ENCODE measurements around the gene DISC1.

The DISC1 gene

GRCh38 chr1:231750296-231750695 is 123.7 kb downstream of the DISC1 start:
- DNase-seq (ENCODE audit: low read depth) = no peak
- no peak overlapping the region for H3K4me3 ChIP-seq (ENCODE audit: low read depth, low read length)
- no peak for TF ChIP-seq CTCF (IDR thresholded peaks at IDR 0.05; ENCODE audit: insufficient read depth, low read depth, low read length, missing control alignments)

DNA sequence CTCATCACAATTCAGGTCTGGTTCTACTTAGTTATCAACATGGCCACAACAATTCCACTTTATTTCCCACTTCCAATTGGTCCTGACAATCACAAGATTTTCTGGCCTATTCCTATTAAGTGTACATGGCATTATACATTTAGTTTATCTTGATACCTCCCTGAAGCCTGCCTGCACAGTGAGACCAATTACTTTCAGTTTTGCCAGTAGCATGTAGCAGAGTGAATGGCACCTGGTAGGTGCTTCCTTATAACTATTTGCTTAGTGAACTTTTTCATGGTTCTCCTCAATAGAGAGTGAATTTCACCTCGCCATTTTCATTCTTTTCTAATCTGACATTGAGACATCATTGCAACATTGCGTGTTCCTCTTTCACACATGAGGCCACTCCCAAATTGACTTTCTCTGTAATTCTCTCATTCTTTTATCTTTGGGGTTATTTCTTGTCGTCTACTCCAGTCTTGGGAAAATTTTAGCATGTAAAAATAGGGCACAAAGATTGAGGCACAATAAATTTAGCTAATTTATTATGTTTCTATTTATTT is 124.3 kb downstream of the DISC1 start:
- TF ChIP-seq CTCF (IDR thresholded peaks at IDR 0.05; ENCODE audit: insufficient read depth, low read depth, low read length, missing control alignments) = no peak
- DNase-seq (ENCODE audit: low read depth) = no peak
- H3K4me3 ChIP-seq (ENCODE audit: low read depth, low read length) = no peak overlapping the region

GRCh38 chr1:231751415-231751814 is 124.8 kb downstream of the DISC1 start:
- TF ChIP-seq CTCF (IDR thresholded peaks at IDR 0.05; ENCODE audit: insufficient read depth, low read depth, low read length, missing control alignments) = no peak
- no peak overlapping the region for H3K4me3 ChIP-seq (ENCODE audit: low read depth, low read length)
- DNase-seq (ENCODE audit: low read depth) = no peak

DNA sequence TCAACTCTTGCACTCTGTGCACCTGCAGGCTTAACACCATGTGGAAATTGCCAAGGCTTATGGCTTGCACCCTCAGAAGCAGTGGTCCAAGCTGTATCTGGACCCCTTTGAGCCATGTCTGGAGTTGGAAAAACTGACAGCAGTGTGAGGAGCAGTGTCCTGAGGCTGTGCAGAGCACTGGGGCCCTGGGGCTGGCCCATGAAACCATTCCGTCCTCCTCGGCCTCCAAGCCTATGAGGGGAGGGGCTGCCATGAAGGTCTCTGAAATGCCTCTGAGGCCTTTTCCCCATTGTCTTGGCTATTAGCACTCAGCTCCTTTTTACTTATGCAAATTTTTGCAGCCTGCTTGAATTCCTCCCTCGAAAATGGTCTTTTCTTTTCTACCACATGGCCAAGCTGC is 126.7 kb downstream of the DISC1 start:
- no peak for TF ChIP-seq CTCF (IDR thresholded peaks at IDR 0.05; ENCODE audit: insufficient read depth, low read depth, low read length, missing control alignments)
- no peak overlapping the region for H3K4me3 ChIP-seq (ENCODE audit: low read depth, low read length)
- DNase-seq (ENCODE audit: low read depth) = no peak

DNA sequence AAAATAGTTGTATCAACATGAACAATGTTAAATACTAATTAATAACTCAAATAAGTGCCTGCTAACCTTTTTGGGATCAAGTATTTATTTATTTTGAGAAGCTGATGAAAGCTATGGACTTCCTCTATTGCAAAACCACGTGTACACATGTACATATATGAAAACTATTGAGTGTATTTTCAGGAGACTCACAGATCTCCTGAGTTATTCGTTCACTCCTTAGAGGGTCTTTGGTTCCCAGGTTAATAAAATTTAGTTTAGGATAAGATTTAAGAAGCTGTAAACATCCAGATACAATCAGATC is 130.5 kb downstream of the DISC1 start:
- DNase-seq (ENCODE audit: low read depth) = no peak

DNA sequence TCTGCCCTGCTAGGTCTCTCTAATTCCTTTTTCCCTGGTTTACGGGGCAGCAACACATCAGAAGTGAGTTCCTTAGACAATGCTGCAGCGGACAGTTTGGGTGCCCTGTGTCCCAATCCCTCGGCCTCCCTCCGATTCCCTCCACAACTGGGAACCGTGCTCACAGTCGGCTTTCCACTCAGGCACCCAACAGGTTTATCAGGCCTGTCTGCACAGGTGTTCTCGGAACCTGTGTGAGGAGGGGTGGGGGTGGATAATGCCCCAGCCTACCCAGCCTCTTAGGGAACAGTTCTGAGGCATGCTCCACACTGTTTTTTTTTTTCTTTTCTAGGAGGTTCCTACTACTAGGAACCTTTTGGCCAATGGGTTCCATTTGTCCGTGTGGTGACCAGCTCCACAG is 131.2 kb downstream of the DISC1 start:
- no peak for DNase-seq (ENCODE audit: low read depth)
- no peak overlapping the region for H3K4me3 ChIP-seq (ENCODE audit: low read depth, low read length)
- TF ChIP-seq CTCF (IDR thresholded peaks at IDR 0.05; ENCODE audit: insufficient read depth, low read depth, low read length, missing control alignments) = no peak

More for the DNA sequence above, 130.5 kb downstream of the DISC1 start:
- no peak for TF ChIP-seq CTCF (IDR thresholded peaks at IDR 0.05; ENCODE audit: insufficient read depth, low read depth, low read length, missing control alignments)
- no peak overlapping the region for H3K4me3 ChIP-seq (ENCODE audit: low read depth, low read length)

GRCh38 chr1:231761252-231761651 is 134.7 kb downstream of the DISC1 start:
- H3K4me3 ChIP-seq (ENCODE audit: low read depth, low read length) = no peak overlapping the region
- DNase-seq (ENCODE audit: low read depth) = no peak
- TF ChIP-seq CTCF (IDR thresholded peaks at IDR 0.05; ENCODE audit: insufficient read depth, low read depth, low read length, missing control alignments) = no peak
